ENCODE data around the gene MEF2C.

MEF2C gene

GRCh38 chr5:88691945-88692868 is 190.8 kb downstream of the MEF2C start:
- Histone ChIP-seq H3K36me3 (ENCODE audit: insufficient read depth) (no peaks in the 10 kb centered on the region), H3K27me3 (ENCODE audit: insufficient read depth, low read depth) (no peaks in the 10 kb centered on the region), H3K4me2 (no peak overlapping the region), H3K4me1 (ENCODE audit: low read depth, poor library complexity, severe bottlenecking) (peaks cover 8% of the 10 kb centered on the region), H3K79me2 (ENCODE audit: insufficient read depth, low read depth) (no peaks in the 10 kb centered on the region), H3K4me3 (IDR thresholded peaks at IDR 0.05; ENCODE audit: insufficient read depth, low read depth, low read length) (no peak overlapping the region), H4K20me1 (ENCODE audit: insufficient read depth) (no peaks in the 10 kb centered on the region), H3K27ac (no peak overlapping the region), H3K9ac (no peak overlapping the region), H2AFZ (ENCODE audit: low read depth) (peak overlapping the region; percentile 72; the same call in 1 of the 2 replicates)
- no peak for TF ChIP-seq CTCF (conservative IDR thresholded peaks at IDR 0.05; ENCODE audit: low read depth, low read length)

- Histone ChIP-seq H3K4me1 (ENCODE audit: low read depth, poor library complexity, severe bottlenecking) (peaks cover 8% of the 10 kb centered on the region), H3K36me3 (ENCODE audit: insufficient read depth) (no peaks in the 10 kb centered on the region)
These were observed 191.8 kb downstream of the MEF2C start for GRCh38 chr5:88691230-88691582.

GRCh38 chr5:88690409-88691229 is 192.4 kb downstream of the MEF2C start:
- Histone ChIP-seq H3K9ac (peak overlapping the region; percentile 46; the same call in 1 of the 2 replicates), H3K4me2 (peak overlapping the region; percentile 40), H3K4me3 (IDR thresholded peaks at IDR 0.05; ENCODE audit: insufficient read depth, low read depth, low read length) (no peak overlapping the region), H3K79me2 (ENCODE audit: insufficient read depth, low read depth) (no peaks in the 10 kb centered on the region), H3K27ac (no peak overlapping the region), H3K36me3 (ENCODE audit: insufficient read depth) (no peaks in the 10 kb centered on the region), H3K4me1 (ENCODE audit: low read depth, poor library complexity, severe bottlenecking) (peaks cover 8% of the 10 kb centered on the region), H2AFZ (ENCODE audit: low read depth) (peak overlapping the region; percentile 72), H3K27me3 (ENCODE audit: insufficient read depth, low read depth) (no peaks in the 10 kb centered on the region), H4K20me1 (ENCODE audit: insufficient read depth) (no peaks in the 10 kb centered on the region)
- TF ChIP-seq CTCF (conservative IDR thresholded peaks at IDR 0.05; ENCODE audit: low read depth, low read length), result peak; percentile 97

More at GRCh38 chr5:88691230-88691582, 191.8 kb downstream of the MEF2C start:
- peak overlapping the region; percentile 72 for H2AFZ ChIP-seq (ENCODE audit: low read depth)
- H3K79me2 ChIP-seq (ENCODE audit: insufficient read depth, low read depth), result no peaks in the 10 kb centered on the region
- H3K4me2 ChIP-seq, result peak overlapping the region; percentile 40
- no peaks in the 10 kb centered on the region for H4K20me1 ChIP-seq (ENCODE audit: insufficient read depth)
- peak; percentile 73 for TF ChIP-seq CTCF (conservative IDR thresholded peaks at IDR 0.05; ENCODE audit: low read depth, low read length)
- H3K27me3 ChIP-seq (ENCODE audit: insufficient read depth, low read depth), result no peaks in the 10 kb centered on the region
- H3K27ac ChIP-seq, result no peak overlapping the region
- no peak overlapping the region for H3K4me3 ChIP-seq (IDR thresholded peaks at IDR 0.05; ENCODE audit: insufficient read depth, low read depth, low read length)
- H3K9ac ChIP-seq, result peak overlapping the region; percentile 46; the same call in 1 of the 2 replicates

GRCh38 chr5:88689668-88690408 is 193.1 kb downstream of the MEF2C start:
- Histone ChIP-seq H3K79me2 (ENCODE audit: insufficient read depth, low read depth) (no peaks in the 10 kb centered on the region), H3K4me1 (ENCODE audit: low read depth, poor library complexity, severe bottlenecking) (peaks cover 8% of the 10 kb centered on the region), H3K9ac (no peak overlapping the region), H2AFZ (ENCODE audit: low read depth) (no peak overlapping the region), H4K20me1 (ENCODE audit: insufficient read depth) (no peaks in the 10 kb centered on the region), H3K27ac (no peak overlapping the region), H3K4me2 (no peak overlapping the region), H3K27me3 (ENCODE audit: insufficient read depth, low read depth) (no peaks in the 10 kb centered on the region), H3K36me3 (ENCODE audit: insufficient read depth) (no peaks in the 10 kb centered on the region), H3K4me3 (IDR thresholded peaks at IDR 0.05; ENCODE audit: insufficient read depth, low read depth, low read length) (no peak overlapping the region)
- no peak for TF ChIP-seq CTCF (conservative IDR thresholded peaks at IDR 0.05; ENCODE audit: low read depth, low read length)

Data from KMS-11 (cell line).